GM18861 (cell line): ENCODE data around the gene RPH3AL.
"Not testable (repeated sequence)": the region's sequence is repeated elsewhere in the genome, so short reads cannot be mapped to it uniquely, and the experiment has no call there.

ENCODE experiments used
- ATAC-seq: cut with Tn5 transposase; IDR thresholded peaks from one replicate; pipeline ENCODE4 v1.9.1; 2021; ENCODE audit not compliant: unreplicated experiment

Gene RPH3AL

GRCh38 chr17:283911-284675 lies 68.5 kb downstream of the RPH3AL start:
- no peak for ATAC-seq

GRCh38 chr17:282912-283882 lies 69.4 kb downstream of the RPH3AL start:
- ATAC-seq, result no peak

GRCh38 chr17:282000-282911 lies 70.4 kb downstream of the RPH3AL start:
- no peak for ATAC-seq

GRCh38 chr17:281365-281999 lies 71.1 kb downstream of the RPH3AL start:
- ATAC-seq, result no peak

- no peak for ATAC-seq
Measured at GRCh38 chr17:280901-281300, 71.7 kb downstream of the RPH3AL start.

- no peak for ATAC-seq
Measured at GRCh38 chr17:280216-280615, 72.4 kb downstream of the RPH3AL start.

GRCh38 chr17:279776-280175 lies 72.8 kb downstream of the RPH3AL start:
- ATAC-seq, result no peak

GRCh38 chr17:279331-279730 lies 73.3 kb downstream of the RPH3AL start:
- no peak for ATAC-seq

GRCh38 chr17:278676-279059 lies 73.9 kb downstream of the RPH3AL start:
- ATAC-seq, result no peak

GRCh38 chr17:278055-278675 lies 74.4 kb downstream of the RPH3AL start:
- ATAC-seq, result no peak

GRCh38 chr17:274902-275301 lies 77.7 kb downstream of the RPH3AL start:
- no peak for ATAC-seq

- no peak for ATAC-seq
Measured at GRCh38 chr17:273981-274832, 78.4 kb downstream of the RPH3AL start.

GRCh38 chr17:272856-273255 lies 79.8 kb downstream of the RPH3AL start:
- ATAC-seq, result not testable (repeated sequence)

- not testable (repeated sequence) for ATAC-seq
Measured at GRCh38 chr17:271928-272623, 80.5 kb downstream of the RPH3AL start.

GRCh38 chr17:269616-270514 lies 82.7 kb downstream of the RPH3AL start:
- ATAC-seq, result no peak

- ATAC-seq, result no peak
Measured at GRCh38 chr17:266701-267667, 85.6 kb downstream of the RPH3AL start.
